GM12872 (cell line): ENCODE measurements around the gene DOCK4.
A peak's percentile ranks its signal among the peaks of the same experiment; 100 is the strongest.

Experiments used
- TF ChIP-seq, protein P1 (sequence below): IDR thresholded peaks from 3 replicates; pipeline ENCODE4 v1.5.1; 2011; ENCODE audit warnings: low read depth, mild to moderate bottlenecking, low read length, moderate library complexity; ENCODE audit not compliant: insufficient read depth

Gene DOCK4

GRCh38 chr7:111865430-111865829 is 340.8 kb downstream of the DOCK4 start:
- TF ChIP-seq, protein P1, sequence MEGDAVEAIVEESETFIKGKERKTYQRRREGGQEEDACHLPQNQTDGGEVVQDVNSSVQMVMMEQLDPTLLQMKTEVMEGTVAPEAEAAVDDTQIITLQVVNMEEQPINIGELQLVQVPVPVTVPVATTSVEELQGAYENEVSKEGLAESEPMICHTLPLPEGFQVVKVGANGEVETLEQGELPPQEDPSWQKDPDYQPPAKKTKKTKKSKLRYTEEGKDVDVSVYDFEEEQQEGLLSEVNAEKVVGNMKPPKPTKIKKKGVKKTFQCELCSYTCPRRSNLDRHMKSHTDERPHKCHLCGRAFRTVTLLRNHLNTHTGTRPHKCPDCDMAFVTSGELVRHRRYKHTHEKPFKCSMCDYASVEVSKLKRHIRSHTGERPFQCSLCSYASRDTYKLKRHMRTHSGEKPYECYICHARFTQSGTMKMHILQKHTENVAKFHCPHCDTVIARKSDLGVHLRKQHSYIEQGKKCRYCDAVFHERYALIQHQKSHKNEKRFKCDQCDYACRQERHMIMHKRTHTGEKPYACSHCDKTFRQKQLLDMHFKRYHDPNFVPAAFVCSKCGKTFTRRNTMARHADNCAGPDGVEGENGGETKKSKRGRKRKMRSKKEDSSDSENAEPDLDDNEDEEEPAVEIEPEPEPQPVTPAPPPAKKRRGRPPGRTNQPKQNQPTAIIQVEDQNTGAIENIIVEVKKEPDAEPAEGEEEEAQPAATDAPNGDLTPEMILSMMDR, result no peak

- TF ChIP-seq, protein P1, result no peak
These were observed 341.8 kb downstream of the DOCK4 start for GRCh38 chr7:111864291-111864976.

DNA sequence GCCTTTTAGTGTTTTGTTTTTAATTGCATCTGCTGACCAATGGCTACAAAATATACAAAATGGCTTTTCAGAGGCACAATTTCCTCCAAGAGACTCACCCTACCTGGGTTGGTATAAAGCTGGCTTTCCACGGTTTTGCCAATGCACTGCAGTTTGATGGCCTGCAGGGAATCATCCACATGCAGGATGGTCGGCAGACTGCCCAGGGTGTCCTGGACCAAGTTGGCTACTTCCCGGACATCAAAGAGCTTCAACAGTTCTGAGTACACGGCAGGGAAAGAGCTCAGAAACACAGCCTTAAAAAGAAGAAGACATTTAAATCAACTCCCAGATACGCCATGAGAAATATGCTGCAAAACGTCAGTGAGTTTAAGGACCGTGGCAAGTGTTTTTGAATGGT is 342.9 kb downstream of the DOCK4 start:
- TF ChIP-seq, protein P1, result no peak

- TF ChIP-seq, protein P1, result no peak
These were observed 346.0 kb downstream of the DOCK4 start for GRCh38 chr7:111860248-111860647.

DNA sequence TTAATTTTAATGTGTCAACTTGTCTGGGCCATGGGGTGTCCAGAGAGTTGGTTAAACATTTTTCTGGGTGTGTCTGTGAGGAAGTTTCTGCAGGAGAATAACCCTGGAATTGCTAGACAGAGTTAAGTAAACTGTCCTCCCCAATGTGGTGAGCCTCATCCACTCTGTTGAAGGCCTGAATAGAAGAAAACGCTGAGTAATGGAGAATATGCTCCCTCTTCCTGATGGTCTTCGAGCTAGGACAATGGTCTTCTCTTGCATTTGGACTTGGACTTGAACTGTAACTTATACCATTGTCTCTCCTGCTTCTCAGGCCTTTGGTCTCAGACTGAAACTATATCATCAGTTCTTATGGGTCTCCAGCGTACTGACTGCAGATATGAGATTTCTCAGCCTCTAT is 347.9 kb downstream of the DOCK4 start:
- TF ChIP-seq, protein P1, result no peak

DNA sequence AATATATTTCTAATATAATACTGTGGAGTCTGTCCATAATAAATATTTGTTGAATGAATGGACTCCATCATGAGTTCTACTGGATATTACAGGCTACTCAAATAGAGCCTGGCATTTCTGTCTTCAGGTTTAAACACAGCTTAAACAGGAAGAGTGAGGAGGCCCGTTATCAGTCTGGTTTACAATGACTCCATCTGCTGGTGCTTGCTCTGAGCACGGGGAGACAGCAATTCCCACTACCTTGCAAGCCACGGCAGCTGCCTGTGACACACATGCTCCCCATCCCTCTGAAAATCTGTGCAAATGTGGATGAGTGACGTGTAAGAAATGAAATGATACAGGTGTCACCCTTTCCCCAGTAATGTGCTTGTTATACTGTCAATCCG is 350.4 kb downstream of the DOCK4 start:
- TF ChIP-seq, protein P1, result no peak

DNA sequence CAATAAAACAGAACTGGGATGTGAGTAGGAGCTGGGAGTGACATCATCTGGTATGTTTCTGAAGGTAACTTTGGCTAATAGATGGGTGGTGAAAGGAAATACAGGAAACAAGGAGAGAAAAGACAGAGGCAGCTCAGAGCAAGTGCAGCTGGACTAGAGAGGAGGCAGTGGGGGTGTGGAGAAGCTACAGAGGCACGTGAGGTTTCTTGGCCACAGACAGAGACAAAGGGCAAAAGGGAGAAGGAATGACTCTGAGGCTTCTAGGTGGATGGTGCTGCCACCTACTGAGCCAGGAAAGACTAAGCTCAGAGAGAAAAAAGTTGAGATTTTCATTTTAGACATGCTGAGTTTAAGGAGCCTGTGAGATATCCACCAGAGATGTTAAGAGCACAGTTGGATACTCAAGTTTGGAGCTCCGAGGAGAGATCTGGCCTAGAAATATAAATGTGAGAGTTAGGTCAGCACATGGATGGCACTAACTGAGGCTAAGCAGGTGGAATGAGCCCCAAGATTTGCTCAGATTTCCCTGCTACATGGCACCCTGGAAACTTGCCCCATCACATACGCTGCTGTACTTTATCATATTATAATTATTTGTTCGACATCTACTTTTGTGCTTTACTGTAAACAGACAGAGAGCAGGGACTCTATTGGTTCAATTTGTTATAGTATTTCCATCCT is 350.9 kb downstream of the DOCK4 start:
- TF ChIP-seq, protein P1, result peak; percentile 56
